NCI-H524 (cell line): ENCODE results near the gene TRAF3IP1.
"Not testable (repeated sequence)": the region's sequence is repeated elsewhere in the genome, so short reads cannot be mapped to it uniquely, and the experiment has no call there.

Source experiments
- DNase-seq, 2 experiments: peaks; one replicate each; lab custom pipeline; 2025; lab: John Stamatoyannopoulos, UW

Gene TRAF3IP1

GRCh38 chr2:238427435-238428162 lies 107.3 kb downstream of the TRAF3IP1 start:
- DNase-seq, result no peak

- no peak for DNase-seq
Observed at GRCh38 chr2:238428866-238429265, 108.5 kb downstream of the TRAF3IP1 start.

- no peak for DNase-seq
Observed at GRCh38 chr2:238430781-238431180, 110.5 kb downstream of the TRAF3IP1 start.

GRCh38 chr2:238431456-238431855 lies 111.1 kb downstream of the TRAF3IP1 start:
- no peak for DNase-seq

- DNase-seq, result no peak
Observed at GRCh38 chr2:238433300-238433915, 113.1 kb downstream of the TRAF3IP1 start.

GRCh38 chr2:238433941-238434845 lies 113.9 kb downstream of the TRAF3IP1 start:
- no peak for DNase-seq

- no peak for DNase-seq
Observed at GRCh38 chr2:238434846-238435751, 114.8 kb downstream of the TRAF3IP1 start.

- no peak for DNase-seq
Observed at GRCh38 chr2:238435752-238436096, 115.4 kb downstream of the TRAF3IP1 start.

- no peak for DNase-seq
Observed at GRCh38 chr2:238438856-238439849, 118.8 kb downstream of the TRAF3IP1 start.

GRCh38 chr2:238439917-238440316 lies 119.6 kb downstream of the TRAF3IP1 start:
- no peak for DNase-seq

- no peak for DNase-seq
Observed at GRCh38 chr2:238440331-238440730, 120.0 kb downstream of the TRAF3IP1 start.

GRCh38 chr2:238440767-238441166 lies 120.4 kb downstream of the TRAF3IP1 start:
- no peak for DNase-seq

- no peak for DNase-seq
Observed at GRCh38 chr2:238441262-238442114, 121.2 kb downstream of the TRAF3IP1 start.

- DNase-seq, result not testable (repeated sequence)
Observed at GRCh38 chr2:238442257-238442656, 121.9 kb downstream of the TRAF3IP1 start.

GRCh38 chr2:238444242-238444641 lies 123.9 kb downstream of the TRAF3IP1 start:
- no peak for DNase-seq

- DNase-seq, result no peak
Observed at GRCh38 chr2:238445409-238446190, 125.3 kb downstream of the TRAF3IP1 start.

GRCh38 chr2:238446371-238446770 lies 126.1 kb downstream of the TRAF3IP1 start:
- DNase-seq, result no peak
